Activated CD8-positive, alpha-beta T cell treated with anti-CD3 and anti-CD28 coated beads for 36 hours (primary cell): ENCODE data around the gene BTBD8. TPM values are rescaled to one million over a fixed set of nuclear protein-coding genes. Genes with fewer than 3 reads are reported as not detected.
A peak's percentile ranks its signal among the peaks of the same experiment; 100 is the strongest.

Source experiments
- ATAC-seq: fragments of 200-7000 bp; cut with Tn5 transposase; one replicate; pipeline ENCODE4 v1.10.0; 2021; ENCODE audit warnings: mild to moderate bottlenecking, moderate library complexity
- CTCF ChIA-PET: fragments of 350-600 bp; sonication (Branson Sonifier 250); formaldehyde crosslinking; loops from one replicate; lab custom pipeline; 2021; ENCODE audit warnings: antibody characterized with exemption; lab: Charles Lee
- POLR2A ChIA-PET: fragments of 350-600 bp; sonication (Branson Sonifier 250); formaldehyde crosslinking; loops from one replicate; lab custom pipeline; 2021; ENCODE audit warnings: antibody characterized with exemption; lab: Charles Lee
- DNase-seq: peaks from one replicate; pipeline ENCODE4 v3.0.0-alpha.2; 2020
- H3K27ac Mint-ChIP-seq: one replicate; pipeline ENCODE4 v1.8.0; 2021; ENCODE audit warnings: mild to moderate bottlenecking, mixed read lengths
- H3K27me3 Mint-ChIP-seq: one replicate; pipeline ENCODE4 v1.8.0; 2021; ENCODE audit warnings: mixed read lengths
- H3K36me3 Mint-ChIP-seq: one replicate; pipeline ENCODE4 v1.8.0; 2021; ENCODE audit warnings: low read depth, mixed read lengths
- H3K4me1 Mint-ChIP-seq: one replicate; pipeline ENCODE4 v1.8.0; 2021; ENCODE audit warnings: low read depth, mixed read lengths
- H3K4me3 Mint-ChIP-seq: one replicate; pipeline ENCODE4 v1.8.0; 2021; ENCODE audit warnings: mild to moderate bottlenecking, moderate library complexity, mixed read lengths
- H3K9me3 Mint-ChIP-seq: one replicate; pipeline ENCODE4 v1.8.0; 2021; ENCODE audit warnings: mixed read lengths
- CTCF ChIP-seq: fragments of 200-600 bp; IDR thresholded peaks from one replicate; pipeline ENCODE4 v1.8.0; 2022; ENCODE audit warnings: antibody characterized with exemption, mild to moderate bottlenecking
- intact Hi-C: fragments of 100-400 bp; cut with micrococcal nuclease; formaldehyde crosslinking; loops from one replicate; pipeline ENCODE4 v1.10.0; 2022
- total RNA-seq, 2 experiments: library from RNA; stranded (reverse); gene quantifications; one replicate each; pipeline ENCODE4 v1.2.3, GENCODE V29; 2021

Gene BTBD8
- total RNA-seq, 2 experiments from 2014 or later, result 1.3 to 2.0 TPM

GRCh38 chr1:92105546-92106081 is 25.5 kb downstream of the BTBD8 start:
- Mint-ChIP-seq H3K4me1 (no peaks in the 10 kb centered on the region), H3K36me3 (peaks cover 3% of the 10 kb centered on the region), H3K9me3 (no peaks in the 10 kb centered on the region), H3K27me3 (no peaks in the 10 kb centered on the region), H3K27ac (no peak overlapping the region), H3K4me3 (no peak overlapping the region)
- no peak for ATAC-seq
- no peak for TF ChIP-seq CTCF
- ChIA-PET CTCF (interaction anchor here (1.2 kb wide), 1 partner anchor 60 kb away, joined by 3 read pairs; no protein-coding TSS in a partner anchor), POLR2A (no interaction called here)
- no peak for DNase-seq
- intact Hi-C loops, result no loop called here

GRCh38 chr1:92108631-92109030 is 28.5 kb downstream of the BTBD8 start:
- intact Hi-C loops, result no loop called here
- no peaks in the 10 kb centered on the region for H3K4me1 Mint-ChIP-seq
- TF ChIP-seq CTCF, result no peak
- peaks cover 3% of the 10 kb centered on the region for H3K36me3 Mint-ChIP-seq
- H3K27ac Mint-ChIP-seq, result no peak overlapping the region
- ATAC-seq (no peak), DNase-seq (no peak)
- no peaks in the 10 kb centered on the region for H3K27me3 Mint-ChIP-seq
- H3K9me3 Mint-ChIP-seq, result no peaks in the 10 kb centered on the region
- ChIA-PET POLR2A (no interaction called here), CTCF (no interaction called here)
- no peak overlapping the region for H3K4me3 Mint-ChIP-seq

- Mint-ChIP-seq H3K4me1 (peaks cover 6% of the 10 kb centered on the region), H3K4me3 (no peak overlapping the region), H3K9me3 (no peaks in the 10 kb centered on the region), H3K27me3 (no peaks in the 10 kb centered on the region), H3K36me3 (no peaks in the 10 kb centered on the region), H3K27ac (no peak overlapping the region)
- no peak for DNase-seq
- intact Hi-C loops, result no loop called here
- ChIA-PET CTCF (interaction anchor here (0.7 to 1.3 kb wide), 2 partner anchors 37 to 38 kb away, joined by 3 to 4 read pairs; no protein-coding TSS in a partner anchor), POLR2A (no interaction called here)
- TF ChIP-seq CTCF, result no peak
- no peak for ATAC-seq
These were observed 37.4 kb downstream of the BTBD8 start for GRCh38 chr1:92117526-92117925.

GRCh38 chr1:92118826-92119225 is 38.7 kb downstream of the BTBD8 start:
- CTCF ChIA-PET, result no interaction called here
- TF ChIP-seq CTCF, result no peak
- H3K4me1 Mint-ChIP-seq, result peaks cover 7% of the 10 kb centered on the region
- no peaks in the 10 kb centered on the region for H3K27me3 Mint-ChIP-seq
- H3K9me3 Mint-ChIP-seq, result no peaks in the 10 kb centered on the region
- ATAC-seq (no peak), DNase-seq (no peak)
- H3K27ac Mint-ChIP-seq, result no peak overlapping the region
- no peaks in the 10 kb centered on the region for H3K36me3 Mint-ChIP-seq
- POLR2A ChIA-PET, result no interaction called here
- intact Hi-C loops, result no loop called here
- H3K4me3 Mint-ChIP-seq, result no peak overlapping the region

GRCh38 chr1:92123868-92124267 is 43.7 kb downstream of the BTBD8 start:
- Mint-ChIP-seq H3K27me3 (no peaks in the 10 kb centered on the region), H3K9me3 (no peaks in the 10 kb centered on the region), H3K4me1 (peaks cover 8% of the 10 kb centered on the region), H3K36me3 (no peaks in the 10 kb centered on the region), H3K4me3 (peak overlapping the region; percentile 47), H3K27ac (peak overlapping the region; percentile 64)
- ATAC-seq (peak; percentile 49), DNase-seq (peak; percentile 8)
- ChIA-PET CTCF (interaction anchor here (0.8 kb wide), 1 partner anchor 17 kb away, joined by 3 read pairs; no protein-coding TSS in a partner anchor), POLR2A (no interaction called here)
- intact Hi-C loops, result no loop called here
- TF ChIP-seq CTCF, result no peak
